ENCODE measurements around the gene IKZF2. TPM values are rescaled to one million over a fixed set of nuclear protein-coding genes. Genes with fewer than 3 reads are reported as not detected.

The IKZF2 gene
- total and polyA plus RNA-seq, 10 of the 15 experiments (the other 5 are each of a cell fraction or from before 2014, with no cell fraction given), result 15.2 to 266 (median 87.2) TPM

DNA sequence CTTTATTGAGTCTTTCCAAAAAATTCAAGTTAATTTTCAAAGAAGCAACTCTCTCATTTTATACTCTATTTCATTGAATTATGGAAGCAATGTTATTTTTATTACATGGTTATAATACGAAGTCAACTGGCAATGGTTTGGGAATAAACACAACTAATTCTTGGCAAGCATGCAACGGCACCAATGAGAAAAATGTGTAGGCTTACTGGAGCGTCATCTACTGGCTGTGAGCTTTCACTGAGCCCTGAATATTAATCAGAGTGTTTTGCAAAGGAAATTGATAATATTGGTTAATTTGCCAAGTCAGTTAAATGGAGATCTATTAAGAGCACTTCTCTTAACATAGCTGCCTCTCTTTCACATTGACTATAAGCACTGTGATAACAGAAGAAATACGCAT is 163.9 kb downstream of the IKZF2 start:
- RAD21 ChIA-PET (ENCODE audit: unreplicated experiment), result interaction anchor here (0.6 kb wide), 1 partner anchor 38 kb away, joined by 3 read pairs; no protein-coding TSS in a partner anchor
- H4K20me1 ChIP-seq (ENCODE audit: control insufficient read depth, insufficient read depth), result no peaks in the 10 kb centered on the region
- no peak for DNase-seq (ENCODE audit: low read depth, low spot score)
- 81% methylated on average over 4 of the region's 4 CpGs for WGBS (ENCODE audit: insufficient coverage, insufficient replicate concordance, low lambda C conversion rate, missing lambda C conversion rate)
- intact Hi-C loops (cut with micrococcal nuclease; ENCODE audit: unreplicated experiment) (no loop called here), in situ Hi-C loops (cut with MboI) (no loop called here)
- H3K4me1 ChIP-seq (ENCODE audit: control insufficient read depth, insufficient read depth, low read length), result peaks cover 4% of the 10 kb centered on the region
- no peak overlapping the region for H3K27ac ChIP-seq (ENCODE audit: control insufficient read depth, insufficient read depth)
- no peaks in the 10 kb centered on the region for H3K27me3 ChIP-seq (replicated peaks in 1 of 2; ENCODE audit: control insufficient read depth in 2 of 2, insufficient read depth in 2 of 2, low read length in 1 of 2)
- H2AFZ ChIP-seq (ENCODE audit: control insufficient read depth, low read depth, low read length), result no peak overlapping the region
- H3K79me2 ChIP-seq (ENCODE audit: control insufficient read depth, insufficient read depth, low read length), result no peaks in the 10 kb centered on the region
- no TSS peak for BruUV-seq (replicated peaks)
- H3K9me3 ChIP-seq (replicated peaks; ENCODE audit: control insufficient read depth, insufficient read depth, low read length), result no peaks in the 10 kb centered on the region
- no peak overlapping the region for H3K9ac ChIP-seq (ENCODE audit: control insufficient read depth, insufficient read depth, low read length)
- H3K4me2 ChIP-seq (ENCODE audit: control insufficient read depth, insufficient read depth), result no peak overlapping the region
- SMC1A ChIA-PET (ENCODE audit: uncharacterized antibody, unreplicated experiment), result interaction anchor here (0.6 to 1.7 kb wide), 6 partner anchors 9 to 210 kb away, joined by 3 to 6 read pairs (median 4); no protein-coding TSS in a partner anchor
- H3K4me3 ChIP-seq, result no peak overlapping the region
- ATAC-seq, result no peak
- POLR2A ChIA-PET, result no interaction called here
- TF ChIP-seq SP1 (IDR thresholded peaks at IDR 0.05; ENCODE audit: low read depth, low read length), result no peak
- TF ChIP-seq RUNX3 (IDR thresholded peaks at IDR 0.05; ENCODE audit: low read length), result no peak
- TF ChIP-seq EP300 (IDR thresholded peaks at IDR 0.05; ENCODE audit: borderline replicate concordance in 1 of 2, control insufficient read depth in 1 of 2, low read depth in 2 of 2, low read length in 2 of 2), result no peak
- TF ChIP-seq, protein P1, sequence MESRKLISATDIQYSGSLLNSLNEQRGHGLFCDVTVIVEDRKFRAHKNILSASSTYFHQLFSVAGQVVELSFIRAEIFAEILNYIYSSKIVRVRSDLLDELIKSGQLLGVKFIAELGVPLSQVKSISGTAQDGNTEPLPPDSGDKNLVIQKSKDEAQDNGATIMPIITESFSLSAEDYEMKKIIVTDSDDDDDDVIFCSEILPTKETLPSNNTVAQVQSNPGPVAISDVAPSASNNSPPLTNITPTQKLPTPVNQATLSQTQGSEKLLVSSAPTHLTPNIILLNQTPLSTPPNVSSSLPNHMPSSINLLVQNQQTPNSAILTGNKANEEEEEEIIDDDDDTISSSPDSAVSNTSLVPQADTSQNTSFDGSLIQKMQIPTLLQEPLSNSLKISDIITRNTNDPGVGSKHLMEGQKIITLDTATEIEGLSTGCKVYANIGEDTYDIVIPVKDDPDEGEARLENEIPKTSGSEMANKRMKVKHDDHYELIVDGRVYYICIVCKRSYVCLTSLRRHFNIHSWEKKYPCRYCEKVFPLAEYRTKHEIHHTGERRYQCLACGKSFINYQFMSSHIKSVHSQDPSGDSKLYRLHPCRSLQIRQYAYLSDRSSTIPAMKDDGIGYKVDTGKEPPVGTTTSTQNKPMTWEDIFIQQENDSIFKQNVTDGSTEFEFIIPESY (IDR thresholded peaks at IDR 0.05), result no peak
- no peak for TF ChIP-seq RCOR1 (conservative IDR thresholded peaks at IDR 0.05; ENCODE audit: low read depth, low read length)
- no peak for TF ChIP-seq BMI1 (IDR thresholded peaks at IDR 0.05; ENCODE audit: borderline replicate concordance)
- peaks cover 0 to 19% of the 10 kb centered on the region in 2 experiments; a peak in 1 of 4 replicates for H3K36me3 ChIP-seq (ENCODE audit: control insufficient read depth in 2 of 2, insufficient read depth in 2 of 2, low read length in 1 of 2)
- CTCF ChIA-PET, result interaction anchor here (0.6 kb wide), 1 partner anchor 176 kb away, joined by 3 read pairs; no protein-coding TSS in a partner anchor
- FAIRE-seq, result no peak

Data from GM12878 (cell line).